HEK293 (cell line): Measurements from ENCODE around the gene NFE2L1.

ENCODE experiments used
- BCL11B ChIP-seq: fragments of 450-650 bp; formaldehyde crosslinking; IDR thresholded peaks from 2 replicates; pipeline ENCODE4 v1.5.1; 2016; ENCODE audit warnings: low read depth, missing biosample characterization, missing genetic modification characterization
- EGR2 ChIP-seq: fragments of 450-650 bp; formaldehyde crosslinking; IDR thresholded peaks from 2 replicates; pipeline ENCODE4 v1.5.1; 2016; ENCODE audit warnings: low read depth, missing biosample characterization, missing genetic modification characterization
- IKZF3 ChIP-seq: fragments of 450-650 bp; IDR thresholded peaks from 2 replicates; pipeline ENCODE4 v1.5.0; 2018; ENCODE audit warnings: missing biosample characterization, mild to moderate bottlenecking, missing genetic modification characterization, moderate library complexity
- KLF1 ChIP-seq: fragments of 450-650 bp; formaldehyde crosslinking; IDR thresholded peaks from 2 replicates; pipeline ENCODE4 v1.5.1; 2016; ENCODE audit warnings: missing biosample characterization, missing genetic modification characterization
- KLF9 ChIP-seq: fragments of 450-650 bp; formaldehyde crosslinking; IDR thresholded peaks from 2 replicates; pipeline ENCODE4 v1.5.1; 2016; ENCODE audit warnings: missing biosample characterization, missing genetic modification characterization, low read depth
- PRDM1 ChIP-seq: fragments of 450-650 bp; formaldehyde crosslinking; IDR thresholded peaks from 2 replicates; pipeline ENCODE4; 2016; ENCODE audit warnings: missing biosample characterization, missing genetic modification characterization
- PRDM4 ChIP-seq: fragments of 450-650 bp; formaldehyde crosslinking; IDR thresholded peaks from 2 replicates; pipeline ENCODE4 v1.5.1; 2017; ENCODE audit warnings: missing biosample characterization, missing genetic modification characterization
- REST ChIP-seq: fragments of 450-650 bp; formaldehyde crosslinking; IDR thresholded peaks from 2 replicates; pipeline ENCODE4 v1.5.1; 2016; ENCODE audit warnings: missing biosample characterization, missing genetic modification characterization
- YY2 ChIP-seq: fragments of 450-650 bp; formaldehyde crosslinking; IDR thresholded peaks from 2 replicates; pipeline ENCODE4 v1.5.1; 2016; ENCODE audit warnings: missing biosample characterization, missing genetic modification characterization
- ZBTB17 ChIP-seq: fragments of 450-650 bp; formaldehyde crosslinking; IDR thresholded peaks from 2 replicates; pipeline ENCODE4 v1.5.1; 2016; ENCODE audit warnings: missing biosample characterization, missing genetic modification characterization
- ZBTB26 ChIP-seq: fragments of 450-650 bp; formaldehyde crosslinking; optimal IDR thresholded peaks from 2 replicates; pipeline ENCODE3; 2016; ENCODE audit warnings: missing biosample characterization, mild to moderate bottlenecking, missing genetic modification characterization
- ZBTB48 ChIP-seq: fragments of 450-650 bp; formaldehyde crosslinking; IDR thresholded peaks from 2 replicates; pipeline ENCODE4 v1.5.1; 2016; ENCODE audit warnings: missing biosample characterization, missing genetic modification characterization
- ZFHX2 ChIP-seq: fragments of 450-650 bp; formaldehyde crosslinking; conservative IDR thresholded peaks from 2 replicates; pipeline ENCODE4 v1.5.1; 2016; ENCODE audit warnings: missing biosample characterization, missing genetic modification characterization
- ZIC2 ChIP-seq: fragments of 450-650 bp; formaldehyde crosslinking; IDR thresholded peaks from 2 replicates; pipeline ENCODE4 v1.5.1; 2016; ENCODE audit warnings: missing biosample characterization, missing genetic modification characterization
- ZNF155 ChIP-seq: fragments of 450-650 bp; formaldehyde crosslinking; IDR thresholded peaks from 2 replicates; pipeline ENCODE4 v1.5.1; 2016; ENCODE audit warnings: missing biosample characterization, missing genetic modification characterization
- ZNF174 ChIP-seq: fragments of 450-650 bp; formaldehyde crosslinking; IDR thresholded peaks from 2 replicates; pipeline ENCODE4 v1.5.0; 2017; ENCODE audit warnings: missing biosample characterization, mild to moderate bottlenecking, missing genetic modification characterization
- ZNF239 ChIP-seq: fragments of 450-650 bp; formaldehyde crosslinking; IDR thresholded peaks from 2 replicates; pipeline ENCODE4 v1.5.1; 2016; ENCODE audit warnings: missing biosample characterization, missing genetic modification characterization
- ZNF26 ChIP-seq: fragments of 450-650 bp; formaldehyde crosslinking; IDR thresholded peaks from 2 replicates; pipeline ENCODE4 v1.5.1; 2016; ENCODE audit warnings: missing biosample characterization, missing genetic modification characterization
- ZNF341 ChIP-seq: fragments of 450-650 bp; formaldehyde crosslinking; IDR thresholded peaks from 2 replicates; pipeline ENCODE4; 2016; ENCODE audit warnings: low read depth, missing biosample characterization, missing genetic modification characterization
- ZNF366 ChIP-seq: fragments of 450-650 bp; formaldehyde crosslinking; conservative IDR thresholded peaks from 2 replicates; pipeline ENCODE4 v1.5.1; 2016; ENCODE audit warnings: missing biosample characterization, missing genetic modification characterization
- ZNF423 ChIP-seq: fragments of 450-650 bp; formaldehyde crosslinking; IDR thresholded peaks from 2 replicates; pipeline ENCODE4 v1.5.1; 2016; ENCODE audit warnings: missing biosample characterization, missing genetic modification characterization
- ZNF600 ChIP-seq: fragments of 450-650 bp; formaldehyde crosslinking; IDR thresholded peaks from 2 replicates; pipeline ENCODE4 v1.5.1; 2016; ENCODE audit warnings: missing biosample characterization, missing genetic modification characterization
- ZNF654 ChIP-seq: fragments of 450-650 bp; formaldehyde crosslinking; IDR thresholded peaks from 2 replicates; pipeline ENCODE4 v1.5.1; 2016; ENCODE audit warnings: low read depth, missing biosample characterization, missing genetic modification characterization
- ZNF747 ChIP-seq: fragments of 450-650 bp; formaldehyde crosslinking; IDR thresholded peaks from 2 replicates; pipeline ENCODE4 v1.5.1; 2016; ENCODE audit warnings: missing biosample characterization, missing genetic modification characterization
- ZNF792 ChIP-seq: fragments of 450-650 bp; formaldehyde crosslinking; IDR thresholded peaks from 2 replicates; pipeline ENCODE4 v1.5.1; 2016; ENCODE audit warnings: missing biosample characterization, missing genetic modification characterization
- ZSCAN30 ChIP-seq: fragments of 450-650 bp; IDR thresholded peaks from 2 replicates; pipeline ENCODE4 v1.5.1; 2018; ENCODE audit warnings: missing biosample characterization, mild to moderate bottlenecking, missing genetic modification characterization, moderate library complexity
- ZSCAN4 ChIP-seq: fragments of 450-650 bp; formaldehyde crosslinking; IDR thresholded peaks from 2 replicates; pipeline ENCODE4 v1.5.1; 2017; ENCODE audit warnings: missing biosample characterization, missing genetic modification characterization
- ZSCAN5A ChIP-seq: fragments of 450-650 bp; formaldehyde crosslinking; IDR thresholded peaks from 2 replicates; pipeline ENCODE4 v1.5.1; 2016; ENCODE audit warnings: missing biosample characterization, missing genetic modification characterization

NFE2L1 gene

GRCh38 chr17:48025040-48025903 is 22.9 kb upstream of the NFE2L1 start (continued):
- TF ChIP-seq ZNF600 (tag by site-specific recombination) (peak; percentile 95), ZNF366 (tag by site-specific recombination) (peak; percentile 61), PRDM4 (tag by site-specific recombination) (no peak), ZNF26 (tag by site-specific recombination) (no peak), ZNF654 (tag by site-specific recombination) (peak; percentile 85), ZNF174 (tag by site-specific recombination) (no peak), KLF1 (peak; percentile 91), ZBTB48 (tag by site-specific recombination) (peak; percentile 87), REST (tag by site-specific recombination) (0 out of 2 replicates have a peak, but pooled peaks have one; percentile 56), ZSCAN30 (tag by site-specific recombination) (0 out of 2 replicates have a peak, but pooled peaks have one; percentile 15), ZNF792 (tag by site-specific recombination) (no peak), BCL11B (tag by site-specific recombination) (peak; percentile 29; the same call in 1 of the 2 replicates), ZFHX2 (tag by site-specific recombination) (peak; percentile 77), EGR2 (tag by site-specific recombination) (peak; percentile 62; the same call in 1 of the 2 replicates), YY2 (tag by site-specific recombination) (peak; percentile 35; the same call in 1 of the 2 replicates), ZNF747 (no peak), ZBTB26 (tag by site-specific recombination) (peak; percentile 35), ZBTB17 (tag by site-specific recombination) (peak; percentile 63; the same call in 1 of the 2 replicates), ZNF239 (tag by site-specific recombination) (no peak), KLF9 (tag by site-specific recombination) (peak; percentile 72), IKZF3 (tag by site-specific recombination) (peak; percentile 81), ZSCAN5A (tag by site-specific recombination) (peak; percentile 49; the same call in 1 of the 2 replicates), ZNF341 (tag by site-specific recombination) (0 out of 2 replicates have a peak, but pooled peaks have one; percentile 15), ZNF155 (tag by site-specific recombination) (no peak), PRDM1 (tag by site-specific recombination) (peak; percentile 87), ZNF423 (peak; percentile 37; the same call in 1 of the 2 replicates), ZIC2 (tag by site-specific recombination) (peak; percentile 71), ZSCAN4 (tag by site-specific recombination) (no peak)
